CD4-positive, alpha-beta T cell (primary cell): Measurements from ENCODE around the gene ZNF282. TPM values are rescaled to one million over a fixed set of nuclear protein-coding genes. Genes with fewer than 3 reads are reported as not detected.

ENCODE experiments used
- ATAC-seq: fragments of 200-7000 bp; cut with Tn5 transposase; one replicate; pipeline ENCODE4 v1.10.0; 2022; ENCODE audit warnings: mild to moderate bottlenecking; ENCODE audit not compliant: poor library complexity
- CTCF ChIA-PET: fragments of 350-600 bp; sonication (Branson Sonifier 250); formaldehyde crosslinking; loops from one replicate; lab custom pipeline; 2021; ENCODE audit warnings: antibody characterized with exemption, inconsistent platforms; lab: Charles Lee
- POLR2A ChIA-PET: fragments of 350-600 bp; sonication (Branson Sonifier 250); formaldehyde crosslinking; loops from one replicate; lab custom pipeline; 2021; ENCODE audit warnings: antibody characterized with exemption, inconsistent platforms; lab: Charles Lee
- DNase-seq, 14 experiments: peaks; one replicate each; pipeline ENCODE4 v3.0.0-alpha.2; 2013 to 2020; ENCODE audit warnings: mixed read lengths in 2 of 14
- H3K27ac ChIP-seq, 2 donors: one replicate each; pipeline versions ENCODE4 v1.5.1 to v1.7.0; 2013; ENCODE audit warnings: low read length in 2 of 2, low read depth in 1 of 2, mild to moderate bottlenecking in 1 of 2
- H3K27me3 ChIP-seq, 2 experiments: 1 replicate in 1 of 2; 2 replicates in 1 of 2; pipeline versions ENCODE4 v1.6.1 to v1.7.0; 2013; ENCODE audit warnings: low read length in 2 of 2, control low read depth in 1 of 2, mild to moderate bottlenecking in 1 of 2, moderate library complexity in 1 of 2; ENCODE audit not compliant: insufficient read depth in 2 of 2, control insufficient read depth in 1 of 2
- H3K36me3 ChIP-seq: one replicate; pipeline ENCODE4 v1.6.1; 2013; ENCODE audit warnings: low read length, control low read depth; ENCODE audit not compliant: insufficient read depth
- H3K4me1 ChIP-seq: one replicate; pipeline ENCODE4 v1.6.1; 2013; ENCODE audit warnings: low read length, control low read depth; ENCODE audit not compliant: insufficient read depth
- H3K4me3 ChIP-seq: one replicate; pipeline ENCODE4 v1.5.1; 2013; ENCODE audit warnings: mild to moderate bottlenecking, low read length, moderate library complexity
- H3K9me3 ChIP-seq, 2 experiments: 1 replicate in 1 of 2; 2 replicates in 1 of 2; pipeline versions ENCODE4 v1.6.1 to v1.7.0; 2013; ENCODE audit warnings: low read length in 2 of 2, mild to moderate bottlenecking in 2 of 2, control low read depth in 1 of 2, moderate library complexity in 1 of 2; ENCODE audit not compliant: control insufficient read depth in 1 of 2, insufficient read depth in 1 of 2
- H3K27ac Mint-ChIP-seq: one replicate; pipeline ENCODE4 v1.8.0; 2020; ENCODE audit warnings: mixed read lengths
- H3K27me3 Mint-ChIP-seq: one replicate; pipeline ENCODE4 v1.8.0; 2021; ENCODE audit warnings: mixed read lengths
- H3K36me3 Mint-ChIP-seq: one replicate; pipeline ENCODE4 v1.8.0; 2021; ENCODE audit warnings: low read depth, mixed read lengths
- H3K4me1 Mint-ChIP-seq: one replicate; pipeline ENCODE4 v1.8.0; 2021; ENCODE audit warnings: low read depth, mixed read lengths
- H3K4me3 Mint-ChIP-seq: one replicate; pipeline ENCODE4 v1.8.0; 2020; ENCODE audit warnings: mild to moderate bottlenecking, mixed read lengths
- H3K9me3 Mint-ChIP-seq: one replicate; pipeline ENCODE4 v1.8.0; 2020; ENCODE audit warnings: mixed read lengths
- intact Hi-C, 2 experiments: fragments of 100-400 bp; cut with DNase I in 1 of 2; cut with micrococcal nuclease in 1 of 2; formaldehyde crosslinking; loops; one replicate each; pipeline versions ENCODE4 v1.15.1 to v1.9.0; 2023 to 2025; cut with DNase I, micrococcal nuclease
- total RNA-seq, 174 experiments: library from RNA in 2 of 174; stranded (reverse) in 2 of 174; gene quantifications; one replicate each; pipeline ENCODE4 v1.2.3 and lab custom pipeline; 2021 to 2026
- TF ChIP-seq, protein P1 (sequence below): fragments of 200-600 bp; IDR thresholded peaks from one replicate; pipeline ENCODE4 v1.8.0; 2022; ENCODE audit warnings: antibody characterized with exemption, mild to moderate bottlenecking

Gene ZNF282
- total RNA-seq, 2 experiments from 2014 or later: 13.3 to 15.6 TPM

DNA sequence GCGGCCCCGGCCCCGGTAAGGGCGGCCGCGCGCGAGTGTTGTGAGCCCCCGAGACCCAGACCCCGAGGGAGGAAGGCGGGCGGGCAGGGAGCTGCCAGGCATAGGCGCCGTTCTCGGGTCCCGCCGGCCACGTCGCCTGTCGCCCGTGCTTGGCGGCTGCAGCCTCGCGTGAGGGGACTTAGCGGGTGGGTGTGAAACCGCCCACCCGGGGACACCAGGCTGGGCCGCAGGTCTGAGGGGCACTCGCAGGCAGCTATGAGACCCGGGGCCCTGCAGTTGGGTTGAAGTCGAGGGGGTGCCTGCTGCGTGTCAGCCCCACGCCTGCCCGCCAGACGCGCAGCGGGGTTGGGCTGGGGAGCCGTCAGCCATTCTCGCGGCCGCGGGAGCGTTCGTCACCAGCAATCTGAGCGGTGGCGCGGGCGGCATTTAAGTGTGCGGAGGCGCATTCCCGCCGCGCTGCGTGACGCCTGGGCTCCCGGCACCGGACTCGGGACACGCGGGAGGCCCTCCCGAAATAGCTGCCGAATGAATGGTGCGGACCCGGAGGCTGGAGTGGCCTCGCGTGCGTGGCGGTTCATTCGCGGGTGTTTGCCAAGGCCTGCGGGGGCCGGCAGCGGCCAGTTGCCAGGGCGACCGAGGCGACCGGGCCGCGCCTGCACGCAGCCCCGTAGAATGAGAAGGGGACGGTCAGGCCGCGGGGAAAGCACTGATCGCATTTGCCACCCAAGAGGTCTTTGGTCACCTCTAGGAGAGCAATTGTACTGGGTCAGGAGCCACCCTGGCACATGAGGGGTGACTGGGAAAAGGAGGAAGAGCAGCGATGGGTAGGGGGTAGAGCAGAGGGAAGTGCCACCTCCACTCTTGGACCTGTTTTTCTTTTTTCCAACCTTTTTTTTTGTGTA lies 47.3 kb upstream of the ZNF282 start:
- H3K4me1 ChIP-seq: peaks cover 48% of the 10 kb centered on the region
- H3K36me3 Mint-ChIP-seq: peaks cover 20% of the 10 kb centered on the region
- POLR2A ChIA-PET: interaction anchor here (0.6 to 4.1 kb wide), 25 partner anchors 12 to 690 kb away, joined by 3 to 108 read pairs (median 4); partner anchors contain the start of genes CUL1, PDIA4, ZNF282 and ZNF425
- H3K27me3 ChIP-seq: no peaks in the 10 kb centered on the region
- intact Hi-C loops: loop anchor here (1.0 to 10.0 kb wide), 9 partner anchors 22 to 567 kb away; partner anchors contain the start of genes ZNF425 (in 2 of the 2), ZNF786 (in 2 of the 2), PDIA4 (in 1 of the 2) and ZNF212 (in 1 of the 2)
- peak overlapping the region; percentile 89 for H3K4me3 ChIP-seq
- H3K27me3 Mint-ChIP-seq: no peaks in the 10 kb centered on the region
- H3K27ac Mint-ChIP-seq: peak overlapping the region; percentile 78
- H3K27ac ChIP-seq: peak overlapping the region; percentile 63 to 85
- no peaks in the 10 kb centered on the region for H3K9me3 Mint-ChIP-seq
- DNase-seq (peak; percentile 48 to 87 (median 60)), ATAC-seq (peak; percentile 55)
- H3K36me3 ChIP-seq: peaks cover 5% of the 10 kb centered on the region
- peaks cover 44% of the 10 kb centered on the region for H3K4me1 Mint-ChIP-seq
- no peaks in the 10 kb centered on the region for H3K9me3 ChIP-seq
- peak overlapping the region; percentile 89 for H3K4me3 Mint-ChIP-seq
- CTCF ChIA-PET: interaction anchor here (0.5 to 3.5 kb wide), 28 partner anchors 9 to 450 kb away, joined by 3 to 67 read pairs (median 4); partner anchors contain the start of genes CUL1, PDIA4, ZNF212 and ZNF282
- TF ChIP-seq, protein P1, sequence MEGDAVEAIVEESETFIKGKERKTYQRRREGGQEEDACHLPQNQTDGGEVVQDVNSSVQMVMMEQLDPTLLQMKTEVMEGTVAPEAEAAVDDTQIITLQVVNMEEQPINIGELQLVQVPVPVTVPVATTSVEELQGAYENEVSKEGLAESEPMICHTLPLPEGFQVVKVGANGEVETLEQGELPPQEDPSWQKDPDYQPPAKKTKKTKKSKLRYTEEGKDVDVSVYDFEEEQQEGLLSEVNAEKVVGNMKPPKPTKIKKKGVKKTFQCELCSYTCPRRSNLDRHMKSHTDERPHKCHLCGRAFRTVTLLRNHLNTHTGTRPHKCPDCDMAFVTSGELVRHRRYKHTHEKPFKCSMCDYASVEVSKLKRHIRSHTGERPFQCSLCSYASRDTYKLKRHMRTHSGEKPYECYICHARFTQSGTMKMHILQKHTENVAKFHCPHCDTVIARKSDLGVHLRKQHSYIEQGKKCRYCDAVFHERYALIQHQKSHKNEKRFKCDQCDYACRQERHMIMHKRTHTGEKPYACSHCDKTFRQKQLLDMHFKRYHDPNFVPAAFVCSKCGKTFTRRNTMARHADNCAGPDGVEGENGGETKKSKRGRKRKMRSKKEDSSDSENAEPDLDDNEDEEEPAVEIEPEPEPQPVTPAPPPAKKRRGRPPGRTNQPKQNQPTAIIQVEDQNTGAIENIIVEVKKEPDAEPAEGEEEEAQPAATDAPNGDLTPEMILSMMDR: no peak

DNA sequence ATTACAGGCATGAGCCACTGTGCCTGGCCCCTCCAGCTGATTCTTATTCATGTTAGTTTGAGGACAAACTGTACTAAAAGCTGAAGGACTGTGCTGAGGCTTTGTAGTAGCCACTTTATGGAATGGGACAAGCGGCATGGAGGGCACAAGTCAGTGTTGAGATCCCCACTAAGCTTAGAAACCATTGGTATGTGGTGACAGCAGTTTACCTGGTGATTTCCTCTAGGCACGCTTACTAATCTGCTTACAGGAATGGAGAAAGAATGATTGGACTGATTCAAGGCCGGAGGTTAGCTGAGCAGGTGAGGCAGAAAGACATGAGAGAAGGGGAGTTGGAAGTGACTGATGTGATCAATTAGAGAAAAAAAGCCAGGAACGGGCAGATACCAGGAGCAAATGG lies 44.4 kb upstream of the ZNF282 start:
- ChIA-PET POLR2A (no interaction called here), CTCF (no interaction called here)
- H3K4me3 Mint-ChIP-seq: no peak overlapping the region

DNA sequence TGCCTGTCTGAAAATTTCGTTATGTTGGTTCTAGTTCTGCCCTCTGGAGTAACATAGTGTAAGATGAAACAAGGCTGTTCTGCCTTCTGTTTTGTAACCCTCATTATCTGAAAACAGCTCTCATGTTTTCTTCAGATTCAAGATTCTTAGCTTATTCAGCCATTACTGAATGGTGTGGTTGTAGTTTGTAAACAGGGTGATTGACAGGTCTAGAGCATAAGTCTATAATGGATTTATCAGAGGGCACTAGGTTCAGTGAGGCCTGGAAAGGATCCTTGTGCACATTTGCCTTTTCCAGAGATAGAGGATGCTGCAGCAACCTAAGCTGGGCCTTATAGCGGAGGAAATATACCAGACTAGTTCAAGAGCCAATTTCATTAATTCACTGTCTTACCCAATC lies 42.0 kb upstream of the ZNF282 start:
- TF ChIP-seq, protein P1: no peak
- H3K4me3 Mint-ChIP-seq: no peak overlapping the region
- H3K4me1 Mint-ChIP-seq: peaks cover 40% of the 10 kb centered on the region
- ATAC-seq (no peak), DNase-seq (no peak)
- POLR2A ChIA-PET: no interaction called here
- H3K4me1 ChIP-seq: peaks cover 19% of the 10 kb centered on the region
- H3K9me3 Mint-ChIP-seq: no peaks in the 10 kb centered on the region
- H3K36me3 ChIP-seq: peaks cover 40% of the 10 kb centered on the region
- H3K36me3 Mint-ChIP-seq: peaks cover 57% of the 10 kb centered on the region
- CTCF ChIA-PET: no interaction called here
- intact Hi-C loops: no loop called here
- no peaks in the 10 kb centered on the region for H3K9me3 ChIP-seq
- no peak overlapping the region for H3K27ac ChIP-seq
- no peaks in the 10 kb centered on the region for H3K27me3 ChIP-seq
- H3K4me3 ChIP-seq: no peak overlapping the region
- H3K27me3 Mint-ChIP-seq: no peaks in the 10 kb centered on the region
- peak overlapping the region; percentile 12 for H3K27ac Mint-ChIP-seq

More for the DNA sequence above, 44.4 kb upstream of the ZNF282 start:
- Mint-ChIP-seq H3K36me3 (peaks cover 48% of the 10 kb centered on the region), H3K4me1 (peaks cover 45% of the 10 kb centered on the region), H3K27ac (no peak overlapping the region), H3K9me3 (no peaks in the 10 kb centered on the region), H3K27me3 (no peaks in the 10 kb centered on the region)
- no peaks in the 10 kb centered on the region for H3K9me3 ChIP-seq
- intact Hi-C loops: no loop called here
- H3K36me3 ChIP-seq: peaks cover 28% of the 10 kb centered on the region
- H3K4me3 ChIP-seq: no peak overlapping the region
- DNase-seq (no peak), ATAC-seq (no peak)
- peaks cover 36% of the 10 kb centered on the region for H3K4me1 ChIP-seq
- no peaks in the 10 kb centered on the region for H3K27me3 ChIP-seq
- no peak overlapping the region for H3K27ac ChIP-seq
- TF ChIP-seq, protein P1: no peak
